ENCODE data around the gene CDCP1. TPM values are rescaled to one million over a fixed set of nuclear protein-coding genes. Genes with fewer than 3 reads are reported as not detected.

Gene CDCP1
- total RNA-seq, 3 donors from 2014 or later (not counting 1 experiment from before 2014, with no cell fraction given): 0.38 to 0.61 (median 0.48) TPM

GRCh38 chr3:45134758-45135521, 11.2 kb downstream of the CDCP1 start:
- TF ChIP-seq, protein P1, sequence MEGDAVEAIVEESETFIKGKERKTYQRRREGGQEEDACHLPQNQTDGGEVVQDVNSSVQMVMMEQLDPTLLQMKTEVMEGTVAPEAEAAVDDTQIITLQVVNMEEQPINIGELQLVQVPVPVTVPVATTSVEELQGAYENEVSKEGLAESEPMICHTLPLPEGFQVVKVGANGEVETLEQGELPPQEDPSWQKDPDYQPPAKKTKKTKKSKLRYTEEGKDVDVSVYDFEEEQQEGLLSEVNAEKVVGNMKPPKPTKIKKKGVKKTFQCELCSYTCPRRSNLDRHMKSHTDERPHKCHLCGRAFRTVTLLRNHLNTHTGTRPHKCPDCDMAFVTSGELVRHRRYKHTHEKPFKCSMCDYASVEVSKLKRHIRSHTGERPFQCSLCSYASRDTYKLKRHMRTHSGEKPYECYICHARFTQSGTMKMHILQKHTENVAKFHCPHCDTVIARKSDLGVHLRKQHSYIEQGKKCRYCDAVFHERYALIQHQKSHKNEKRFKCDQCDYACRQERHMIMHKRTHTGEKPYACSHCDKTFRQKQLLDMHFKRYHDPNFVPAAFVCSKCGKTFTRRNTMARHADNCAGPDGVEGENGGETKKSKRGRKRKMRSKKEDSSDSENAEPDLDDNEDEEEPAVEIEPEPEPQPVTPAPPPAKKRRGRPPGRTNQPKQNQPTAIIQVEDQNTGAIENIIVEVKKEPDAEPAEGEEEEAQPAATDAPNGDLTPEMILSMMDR (IDR thresholded peaks at IDR 0.05): no peak
- Mint-ChIP-seq H3K27ac (no peak overlapping the region), H3K9me3 (no peaks in the 10 kb centered on the region), H3K36me3 (no peaks in the 10 kb centered on the region), H3K4me3 (no peak overlapping the region), H3K4me1 (no peaks in the 10 kb centered on the region), H3K27me3 (ENCODE audit: low read depth in 2 of 2) (peaks cover 0 to 7% of the 10 kb centered on the region in 2 donors)
- DNase-seq (no peak), ATAC-seq (no peak)
- H3K4me3 ChIP-seq (ENCODE audit: low read length): no peak overlapping the region
- intact Hi-C loops (cut with micrococcal nuclease): no loop called here
- no peaks in the 10 kb centered on the region for H3K27me3 ChIP-seq (ENCODE audit: control insufficient read depth, insufficient read depth, low read length)
- no peaks in the 10 kb centered on the region for H3K4me1 ChIP-seq (ENCODE audit: control insufficient read depth, insufficient read depth, low read length)
- no peaks in the 10 kb centered on the region for H3K36me3 ChIP-seq (ENCODE audit: control insufficient read depth, insufficient read depth, low read length)
- no peaks in the 10 kb centered on the region for H3K9me3 ChIP-seq (ENCODE audit: control insufficient read depth, insufficient read depth, low read length)
- H3K27ac ChIP-seq (ENCODE audit: low read length): no peak overlapping the region
- 81% methylated on average over 4 of the region's 5 CpGs for WGBS (ENCODE audit: insufficient coverage)

DNA sequence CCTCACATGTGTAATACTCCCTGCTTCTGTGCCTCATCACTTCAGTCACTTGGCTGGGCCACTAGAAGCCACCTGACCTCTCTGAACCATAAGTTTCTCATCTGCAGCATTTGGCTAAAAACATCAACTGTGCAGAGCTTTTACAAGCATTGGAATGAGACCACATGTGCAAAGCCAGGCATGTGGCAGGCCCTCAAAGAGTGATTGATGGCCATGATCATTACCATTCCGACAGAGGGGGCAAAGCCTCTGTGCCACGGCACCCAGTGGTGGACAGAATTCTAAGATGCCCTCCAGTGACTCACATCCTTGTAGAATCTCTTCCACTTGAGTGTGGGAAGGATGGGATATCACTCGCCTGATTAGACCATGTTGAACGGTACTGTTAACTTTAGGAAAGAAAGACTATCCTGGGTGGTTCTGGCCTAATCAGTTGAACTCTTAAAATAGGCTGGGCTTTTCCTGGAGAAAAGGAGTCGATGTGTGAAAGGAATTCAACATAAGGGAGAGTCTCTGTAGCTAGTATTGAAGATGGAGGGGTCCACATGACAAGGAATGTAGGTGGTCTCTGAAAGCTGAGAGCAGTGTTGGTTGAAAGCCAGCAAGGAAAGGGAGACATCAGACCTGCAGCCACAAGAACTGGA, 13.5 kb downstream of the CDCP1 start:
- H3K4me1 ChIP-seq (ENCODE audit: control insufficient read depth, insufficient read depth, low read length): no peaks in the 10 kb centered on the region
- no peaks in the 10 kb centered on the region for H3K9me3 ChIP-seq (ENCODE audit: control insufficient read depth, insufficient read depth, low read length)
- no peaks in the 10 kb centered on the region for H3K36me3 ChIP-seq (ENCODE audit: control insufficient read depth, insufficient read depth, low read length)
- Mint-ChIP-seq H3K27ac (no peak overlapping the region), H3K9me3 (no peaks in the 10 kb centered on the region), H3K4me3 (no peak overlapping the region), H3K27me3 (ENCODE audit: low read depth in 2 of 2) (peaks cover 0 to 7% of the 10 kb centered on the region in 2 donors), H3K36me3 (no peaks in the 10 kb centered on the region), H3K4me1 (no peaks in the 10 kb centered on the region)
- no peak overlapping the region for H3K4me3 ChIP-seq (ENCODE audit: low read length)
- ATAC-seq: no peak
- H3K27ac ChIP-seq (ENCODE audit: low read length): no peak overlapping the region
- no peaks in the 10 kb centered on the region for H3K27me3 ChIP-seq (ENCODE audit: control insufficient read depth, insufficient read depth, low read length)
- no peak for DNase-seq
- intact Hi-C loops (cut with micrococcal nuclease): no loop called here
- TF ChIP-seq, protein P1 (IDR thresholded peaks at IDR 0.05): no peak
- WGBS (ENCODE audit: insufficient coverage): 91% methylated on average over 5 of the region's 5 CpGs

DNA sequence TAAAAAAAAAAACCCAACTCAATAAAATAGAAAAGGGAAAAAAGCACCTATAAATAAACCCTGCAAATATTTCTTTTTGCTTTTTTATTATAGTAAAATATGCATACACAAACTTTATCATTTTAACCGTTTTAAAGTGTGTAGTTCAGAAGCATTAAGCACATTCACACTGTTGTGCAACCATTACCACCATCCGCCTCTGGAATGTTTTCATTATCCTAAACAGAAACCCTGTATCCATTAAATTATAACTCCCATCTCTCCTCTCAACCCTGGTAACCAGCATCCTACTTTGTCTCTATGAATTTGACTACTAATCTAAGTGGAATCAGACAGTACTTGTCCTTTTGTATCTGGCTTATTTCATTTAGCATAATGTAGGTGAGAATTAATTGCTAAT, 15.0 kb downstream of the CDCP1 start:
- Histone ChIP-seq H3K4me1 (ENCODE audit: control insufficient read depth, insufficient read depth, low read length) (no peaks in the 10 kb centered on the region), H3K27me3 (ENCODE audit: control insufficient read depth, insufficient read depth, low read length) (no peaks in the 10 kb centered on the region), H3K27ac (ENCODE audit: low read length) (no peak overlapping the region), H3K4me3 (ENCODE audit: low read length) (no peak overlapping the region), H3K36me3 (ENCODE audit: control insufficient read depth, insufficient read depth, low read length) (no peaks in the 10 kb centered on the region), H3K9me3 (ENCODE audit: control insufficient read depth, insufficient read depth, low read length) (no peaks in the 10 kb centered on the region)
- no peak overlapping the region for H3K27ac Mint-ChIP-seq
- H3K9me3 Mint-ChIP-seq: no peaks in the 10 kb centered on the region
- WGBS (ENCODE audit: insufficient coverage): 88% methylated on average over 2 of the region's 2 CpGs
- TF ChIP-seq, protein P1 (IDR thresholded peaks at IDR 0.05): no peak
- peaks cover 6 to 7% of the 10 kb centered on the region in 2 donors for H3K27me3 Mint-ChIP-seq (ENCODE audit: low read depth in 2 of 2)
- H3K4me3 Mint-ChIP-seq: no peak overlapping the region
- H3K36me3 Mint-ChIP-seq: no peaks in the 10 kb centered on the region
- no peaks in the 10 kb centered on the region for H3K4me1 Mint-ChIP-seq
- no peak for ATAC-seq
- DNase-seq: no peak
- intact Hi-C loops (cut with micrococcal nuclease): no loop called here

Measured in natural killer cell (primary cell).